Brain microvascular endothelial cell (primary cell): ENCODE measurements around the gene MYLIP.

Experiments used
- DNase-seq: peaks from one replicate; pipeline ENCODE4 v3.0.0-alpha.2; 2020
- H3K27ac ChIP-seq: fragments of 250-450 bp; sonication (Bioruptor Pico); 2 replicates; pipeline ENCODE4 v1.5.1; 2020; ENCODE audit warnings: mild to moderate bottlenecking, moderate library complexity
- H3K27me3 ChIP-seq: fragments of 250-450 bp; sonication (Bioruptor Pico); replicated peaks from 2 replicates; pipeline ENCODE4 v1.5.1; 2020; ENCODE audit warnings: mild to moderate bottlenecking
- H3K36me3 ChIP-seq: fragments of 250-450 bp; sonication (Bioruptor Pico); replicated peaks from 2 replicates; pipeline ENCODE4 v1.5.1; 2020; ENCODE audit warnings: mild to moderate bottlenecking
- H3K4me3 ChIP-seq: 2 replicates; pipeline ENCODE4 v1.5.1; 2011; ENCODE audit warnings: low read depth, mild to moderate bottlenecking, control low read depth, low read length, moderate library complexity
- in situ Hi-C: cut with HindIII; loops from 2 replicates; pipeline ENCODE4 v1.10.0; 2017; ENCODE audit warnings: low sequenced_read_pairs, low pct_ligation_motif_present
- TF ChIP-seq, protein P1 (sequence below): IDR thresholded peaks from 2 replicates; pipeline ENCODE4 v1.5.1; 2011; ENCODE audit warnings: low read depth, mild to moderate bottlenecking, moderate library complexity, low read length, control low read depth, inconsistent platforms; ENCODE audit errors: missing control alignments

MYLIP gene

DNA sequence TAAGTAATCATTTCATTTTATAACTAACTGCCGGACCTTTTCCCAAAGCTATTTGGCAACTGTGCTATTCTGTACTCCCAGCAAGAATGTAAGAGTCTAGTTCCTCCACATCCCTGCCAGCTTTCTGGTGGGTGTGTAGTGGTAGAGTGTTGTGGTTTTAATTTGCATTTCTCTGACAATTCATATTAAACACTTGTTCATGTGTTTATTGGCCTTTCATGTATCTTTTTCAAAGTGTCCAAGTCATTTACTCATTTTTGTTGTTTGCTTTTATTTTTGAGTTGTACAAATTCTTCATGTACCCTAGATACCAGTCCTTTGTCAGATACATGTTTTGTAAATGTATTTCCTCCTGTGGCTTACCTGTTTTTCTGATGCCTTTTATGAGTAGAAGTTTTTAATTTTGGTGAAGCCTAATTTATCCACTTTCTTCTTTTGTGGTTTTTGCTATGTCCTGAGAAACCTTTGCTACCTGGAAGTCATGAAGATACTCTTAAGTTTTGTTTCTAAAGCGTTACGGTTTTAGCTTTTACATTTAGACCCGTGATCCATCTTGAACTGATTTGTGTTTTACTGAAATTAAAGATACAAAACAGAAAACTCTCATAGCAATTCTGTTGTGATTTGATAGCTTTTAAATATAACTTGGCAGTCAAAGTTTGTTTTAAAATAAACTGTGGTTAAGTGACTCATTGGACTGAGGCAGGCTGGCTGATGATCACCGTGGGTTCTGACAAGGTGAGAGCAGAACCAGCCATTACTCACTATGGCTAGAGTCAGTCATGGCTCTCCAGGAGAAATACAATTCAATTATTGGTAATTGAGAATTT, 8.0 kb downstream of the MYLIP start:
- DNase-seq: peak; percentile 81
- TF ChIP-seq, protein P1, sequence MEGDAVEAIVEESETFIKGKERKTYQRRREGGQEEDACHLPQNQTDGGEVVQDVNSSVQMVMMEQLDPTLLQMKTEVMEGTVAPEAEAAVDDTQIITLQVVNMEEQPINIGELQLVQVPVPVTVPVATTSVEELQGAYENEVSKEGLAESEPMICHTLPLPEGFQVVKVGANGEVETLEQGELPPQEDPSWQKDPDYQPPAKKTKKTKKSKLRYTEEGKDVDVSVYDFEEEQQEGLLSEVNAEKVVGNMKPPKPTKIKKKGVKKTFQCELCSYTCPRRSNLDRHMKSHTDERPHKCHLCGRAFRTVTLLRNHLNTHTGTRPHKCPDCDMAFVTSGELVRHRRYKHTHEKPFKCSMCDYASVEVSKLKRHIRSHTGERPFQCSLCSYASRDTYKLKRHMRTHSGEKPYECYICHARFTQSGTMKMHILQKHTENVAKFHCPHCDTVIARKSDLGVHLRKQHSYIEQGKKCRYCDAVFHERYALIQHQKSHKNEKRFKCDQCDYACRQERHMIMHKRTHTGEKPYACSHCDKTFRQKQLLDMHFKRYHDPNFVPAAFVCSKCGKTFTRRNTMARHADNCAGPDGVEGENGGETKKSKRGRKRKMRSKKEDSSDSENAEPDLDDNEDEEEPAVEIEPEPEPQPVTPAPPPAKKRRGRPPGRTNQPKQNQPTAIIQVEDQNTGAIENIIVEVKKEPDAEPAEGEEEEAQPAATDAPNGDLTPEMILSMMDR: no peak
- peak overlapping the region; percentile 37 for H3K27ac ChIP-seq
- no peaks in the 10 kb centered on the region for H3K27me3 ChIP-seq
- in situ Hi-C loops: no loop called here
- no peak overlapping the region for H3K4me3 ChIP-seq
- no peaks in the 10 kb centered on the region for H3K36me3 ChIP-seq

DNA sequence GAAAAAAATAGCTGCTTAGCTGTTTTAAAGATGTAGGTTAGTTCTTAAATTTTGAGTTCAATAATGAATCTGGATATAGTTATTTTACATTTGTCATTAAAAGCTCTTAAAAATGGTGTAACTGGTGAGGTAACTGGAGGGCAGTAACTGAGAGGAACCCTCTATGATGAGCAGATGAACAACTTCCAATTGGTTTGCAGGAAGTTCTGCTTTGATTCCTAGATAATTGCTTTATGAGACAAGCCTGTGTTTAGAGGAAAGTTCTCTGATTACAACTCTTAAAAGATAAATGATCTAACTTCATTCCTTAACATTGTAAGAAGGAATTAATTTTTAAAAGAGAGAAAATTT, 8.5 kb downstream of the MYLIP start:
- H3K36me3 ChIP-seq: no peaks in the 10 kb centered on the region
- in situ Hi-C loops: no loop called here

DNA sequence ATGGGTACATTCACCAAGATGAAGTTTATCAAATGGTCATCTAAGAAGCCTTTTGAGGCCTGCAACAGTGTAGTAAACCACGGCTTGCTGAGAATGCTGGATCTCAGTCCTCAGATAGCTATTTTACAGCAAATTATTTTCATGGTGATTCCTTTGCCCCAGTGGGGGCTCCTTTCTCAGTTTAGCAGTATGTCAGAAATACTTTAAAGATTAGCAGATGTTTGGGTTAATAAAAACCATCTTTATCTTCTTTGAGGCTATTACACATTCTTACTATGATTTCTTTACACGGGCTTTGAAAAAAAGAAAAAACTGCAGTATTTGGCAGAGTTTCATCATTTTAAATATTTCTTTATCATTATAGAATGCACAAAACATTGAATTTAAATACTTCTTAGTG, 10.7 kb downstream of the MYLIP start:
- peaks cover 13% of the 10 kb centered on the region for H3K36me3 ChIP-seq
- TF ChIP-seq, protein P1: no peak
- no peak for DNase-seq
- no peaks in the 10 kb centered on the region for H3K27me3 ChIP-seq
- H3K27ac ChIP-seq: no peak overlapping the region
- in situ Hi-C loops: no loop called here
- H3K4me3 ChIP-seq: no peak overlapping the region

More for the DNA sequence above, 8.5 kb downstream of the MYLIP start:
- TF ChIP-seq, protein P1: no peak
- H3K27ac ChIP-seq: no peak overlapping the region
- H3K4me3 ChIP-seq: no peak overlapping the region
- no peaks in the 10 kb centered on the region for H3K27me3 ChIP-seq
- no peak for DNase-seq

DNA sequence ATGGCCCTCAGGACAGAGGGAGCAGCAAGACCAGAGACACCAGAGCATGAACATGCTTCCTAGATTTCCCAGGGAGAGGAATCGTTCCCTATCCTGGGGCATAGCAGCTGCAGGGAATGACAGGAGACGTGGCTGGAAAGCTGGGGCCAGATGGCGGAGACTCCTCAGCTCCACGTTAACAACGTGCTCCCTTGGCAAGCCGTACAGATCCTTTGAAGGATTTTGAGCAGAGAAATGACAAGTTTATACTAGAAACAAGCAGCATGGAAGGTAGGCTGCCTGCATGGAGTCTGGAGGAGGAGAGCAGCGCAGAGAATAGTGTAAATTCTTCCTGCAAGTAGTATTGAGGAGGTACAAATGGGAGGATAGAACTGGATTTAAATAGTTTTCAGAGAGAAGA, 11.7 kb downstream of the MYLIP start:
- TF ChIP-seq, protein P1: no peak
- Histone ChIP-seq H3K36me3 (peaks cover 23% of the 10 kb centered on the region), H3K27ac (no peak overlapping the region), H3K4me3 (no peak overlapping the region), H3K27me3 (no peaks in the 10 kb centered on the region)
- no peak for DNase-seq
- in situ Hi-C loops: no loop called here

DNA sequence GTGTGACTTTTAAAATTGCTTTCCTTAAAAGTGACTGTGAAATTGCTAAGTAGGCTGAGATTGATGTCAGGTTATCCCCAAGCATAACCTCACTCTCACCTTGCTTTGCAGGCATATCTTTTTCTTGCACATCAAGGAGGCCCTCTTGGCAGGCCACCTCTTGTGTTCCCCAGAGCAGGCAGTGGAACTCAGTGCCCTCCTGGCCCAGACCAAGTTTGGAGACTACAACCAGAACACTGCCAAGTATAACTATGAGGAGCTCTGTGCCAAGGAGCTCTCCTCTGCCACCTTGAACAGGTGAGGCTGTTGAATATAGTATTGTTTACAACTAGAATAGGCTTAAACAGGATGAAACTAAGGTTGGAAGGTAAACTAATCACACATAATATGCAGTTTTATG, 12.6 kb downstream of the MYLIP start:
- H3K4me3 ChIP-seq: no peak overlapping the region
- in situ Hi-C loops: no loop called here
- no peak for DNase-seq
- no peak overlapping the region for H3K27ac ChIP-seq
- no peaks in the 10 kb centered on the region for H3K27me3 ChIP-seq
- H3K36me3 ChIP-seq: peaks cover 23% of the 10 kb centered on the region
- TF ChIP-seq, protein P1: no peak

DNA sequence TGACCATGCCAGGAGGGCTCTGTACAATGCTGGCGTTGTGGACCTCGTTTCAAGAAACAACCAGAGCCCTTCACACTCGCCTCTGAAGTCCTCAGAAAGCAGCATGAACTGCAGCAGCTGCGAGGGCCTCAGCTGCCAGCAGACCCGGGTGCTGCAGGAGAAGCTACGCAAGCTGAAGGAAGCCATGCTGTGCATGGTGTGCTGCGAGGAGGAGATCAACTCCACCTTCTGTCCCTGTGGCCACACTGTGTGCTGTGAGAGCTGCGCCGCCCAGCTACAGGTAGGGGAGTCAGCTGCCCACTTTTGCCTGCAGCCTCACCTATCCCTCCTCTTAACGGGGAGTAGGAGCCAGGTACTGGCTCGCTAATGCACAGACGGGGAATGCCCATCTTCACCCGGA, 16.2 kb downstream of the MYLIP start:
- H3K27me3 ChIP-seq: no peaks in the 10 kb centered on the region
- peaks cover 23% of the 10 kb centered on the region for H3K36me3 ChIP-seq
- TF ChIP-seq, protein P1: no peak
- H3K27ac ChIP-seq: no peak overlapping the region
- no peak overlapping the region for H3K4me3 ChIP-seq
- in situ Hi-C loops: no loop called here
- DNase-seq: no peak
